Mucosa of descending colon (tissue), 3 donors: ENCODE data around the gene HDAC3. TPM values are rescaled to one million over a fixed set of nuclear protein-coding genes. Genes with fewer than 3 reads are reported as not detected.

ENCODE experiments used
- ATAC-seq: fragments of 200-7000 bp; cut with Tn5 transposase; one replicate; pipeline ENCODE4 v1.9.1; 2020; ENCODE audit warnings: mild to moderate bottlenecking, moderate library complexity
- DNase-seq, 3 donors: peaks; one replicate each; pipeline ENCODE4 v3.0.0-alpha.2; 2020
- H3K36me3 ChIP-seq: fragments of 200-600 bp; one replicate; pipeline ENCODE4 v1.8.0; 2021; ENCODE audit warnings: low read depth, mild to moderate bottlenecking
- H3K4me1 ChIP-seq: fragments of 200-600 bp; one replicate; pipeline ENCODE4 v1.8.0; 2021; ENCODE audit warnings: low read depth, mild to moderate bottlenecking
- H3K4me3 ChIP-seq: fragments of 200-600 bp; one replicate; pipeline ENCODE4 v1.8.0; 2021; ENCODE audit warnings: mild to moderate bottlenecking
- H3K9me3 ChIP-seq: fragments of 200-600 bp; one replicate; pipeline ENCODE4 v1.8.0; 2021; ENCODE audit warnings: mild to moderate bottlenecking
- intact Hi-C, 2 donors: fragments of 100-400 bp; cut with DNase I in 1 of 2; cut with micrococcal nuclease in 1 of 2; formaldehyde crosslinking; loops; one replicate each; pipeline versions ENCODE4 v1.11.0 to v1.11.1; 2022; cut with DNase I, micrococcal nuclease
- total RNA-seq, 3 donors: library from RNA; stranded (reverse); fragmentation: NEBNext Ultra II Directional in 2 of 3; extraction: Animal tissue kit (Norgen Biotek cat#: 25700) in 2 of 3; gene quantifications; one replicate each; pipeline versions ENCODE4 v1.2.1 to v1.2.4, GENCODE V29; 2021 to 2023
- TF ChIP-seq, protein P1 (sequence below): fragments of 200-600 bp; IDR thresholded peaks from one replicate; pipeline ENCODE4 v1.8.0; 2022; ENCODE audit warnings: antibody characterized with exemption, mild to moderate bottlenecking
- donor health status: DM: no; HTN: no; CAD: no; lungs with moderate emphysema.
- donor health status: DM: no; HTN: no; CAD: no.
- donor health status: DM: no; HTN: yes; CAD: no.

The HDAC3 gene
- total RNA-seq, 3 donors from 2014 or later = 45.1 to 47.0 (median 45.8) TPM

DNA sequence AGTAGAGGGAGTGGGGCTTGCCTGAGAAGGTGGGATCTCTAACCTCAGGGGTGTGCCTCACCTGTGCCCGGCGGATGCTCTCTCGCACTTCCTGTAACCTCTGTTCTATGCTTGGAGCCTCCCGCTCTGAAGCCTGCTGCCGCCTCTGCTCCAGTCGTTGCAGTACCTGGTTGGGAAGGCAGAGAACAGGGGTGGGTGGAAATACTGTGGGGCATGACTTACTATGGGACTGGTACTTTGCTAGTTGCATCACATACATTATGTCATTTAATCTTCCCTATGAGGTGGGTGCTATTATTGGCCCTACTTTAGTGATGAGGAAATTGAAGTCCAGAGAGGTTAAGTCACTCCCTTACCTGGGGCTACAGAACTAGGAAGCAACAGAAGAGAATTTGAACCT is 9.4 kb upstream of the HDAC3 start:
- TF ChIP-seq, protein P1, sequence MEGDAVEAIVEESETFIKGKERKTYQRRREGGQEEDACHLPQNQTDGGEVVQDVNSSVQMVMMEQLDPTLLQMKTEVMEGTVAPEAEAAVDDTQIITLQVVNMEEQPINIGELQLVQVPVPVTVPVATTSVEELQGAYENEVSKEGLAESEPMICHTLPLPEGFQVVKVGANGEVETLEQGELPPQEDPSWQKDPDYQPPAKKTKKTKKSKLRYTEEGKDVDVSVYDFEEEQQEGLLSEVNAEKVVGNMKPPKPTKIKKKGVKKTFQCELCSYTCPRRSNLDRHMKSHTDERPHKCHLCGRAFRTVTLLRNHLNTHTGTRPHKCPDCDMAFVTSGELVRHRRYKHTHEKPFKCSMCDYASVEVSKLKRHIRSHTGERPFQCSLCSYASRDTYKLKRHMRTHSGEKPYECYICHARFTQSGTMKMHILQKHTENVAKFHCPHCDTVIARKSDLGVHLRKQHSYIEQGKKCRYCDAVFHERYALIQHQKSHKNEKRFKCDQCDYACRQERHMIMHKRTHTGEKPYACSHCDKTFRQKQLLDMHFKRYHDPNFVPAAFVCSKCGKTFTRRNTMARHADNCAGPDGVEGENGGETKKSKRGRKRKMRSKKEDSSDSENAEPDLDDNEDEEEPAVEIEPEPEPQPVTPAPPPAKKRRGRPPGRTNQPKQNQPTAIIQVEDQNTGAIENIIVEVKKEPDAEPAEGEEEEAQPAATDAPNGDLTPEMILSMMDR = no peak
- H3K36me3 ChIP-seq = no peaks in the 10 kb centered on the region

DNA sequence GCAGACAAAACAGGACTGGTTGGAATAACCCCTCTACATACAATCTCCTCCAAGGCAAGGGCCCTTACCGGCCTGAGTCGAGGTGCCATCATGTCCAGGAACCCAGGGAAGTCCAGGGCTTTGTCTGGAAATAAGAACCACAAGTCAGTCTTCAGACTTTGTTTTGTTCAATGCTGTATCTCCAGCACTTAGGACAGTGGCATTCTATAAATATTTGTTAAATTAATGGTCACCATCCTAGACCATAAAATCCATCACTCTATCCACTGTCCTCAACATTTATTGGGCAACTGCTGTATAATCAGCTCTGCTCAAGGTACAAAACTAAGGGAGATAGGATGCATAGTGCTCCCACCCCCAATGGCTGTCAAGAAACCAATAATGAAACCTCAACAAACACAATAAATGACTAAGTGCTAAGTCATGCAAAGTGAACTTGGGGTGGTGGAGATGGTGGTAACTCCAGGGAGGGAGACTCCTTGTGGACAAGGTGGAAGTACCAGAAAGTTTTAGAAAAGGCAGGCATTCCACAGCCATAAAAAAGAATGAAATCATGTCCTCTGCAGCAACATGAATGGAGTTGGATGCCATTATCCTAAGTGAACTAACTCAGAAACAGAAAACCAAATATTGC is 5.1 kb upstream of the HDAC3 start:
- H3K4me1 ChIP-seq = peaks cover 7% of the 10 kb centered on the region
- ATAC-seq (no peak), DNase-seq (no peak)
- intact Hi-C loops = no loop called here
- H3K9me3 ChIP-seq = no peaks in the 10 kb centered on the region
- TF ChIP-seq, protein P1 = no peak
- no peaks in the 10 kb centered on the region for H3K36me3 ChIP-seq
- H3K4me3 ChIP-seq = no peak overlapping the region

More for the DNA sequence above, 9.4 kb upstream of the HDAC3 start:
- no peaks in the 10 kb centered on the region for H3K9me3 ChIP-seq
- intact Hi-C loops = no loop called here
- no peak overlapping the region for H3K4me3 ChIP-seq
- ATAC-seq (no peak), DNase-seq (no peak)
- H3K4me1 ChIP-seq = peaks cover 2% of the 10 kb centered on the region

DNA sequence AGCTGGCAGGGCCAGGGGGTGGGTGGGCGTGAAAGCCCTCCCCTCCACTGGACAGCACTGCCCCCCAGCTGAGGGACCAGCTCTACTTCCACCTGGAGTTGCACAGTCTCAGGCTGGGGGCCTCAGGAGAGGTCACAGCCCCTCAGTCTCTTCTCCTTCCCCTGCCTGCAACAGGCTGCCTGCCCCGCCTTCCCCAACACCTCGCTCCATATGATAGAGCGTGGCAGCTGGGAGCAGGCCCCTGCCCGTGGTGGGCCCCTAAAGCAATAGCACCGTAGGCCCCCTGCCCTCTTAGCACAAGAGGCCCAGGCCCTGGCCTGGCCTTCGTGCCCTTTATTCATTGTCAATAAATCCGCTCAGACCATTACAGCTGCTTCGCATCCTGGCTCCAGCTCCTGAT is 4.0 kb upstream of the HDAC3 start:
- DNase-seq (no peak), ATAC-seq (no peak)
- TF ChIP-seq, protein P1 = no peak
- no peaks in the 10 kb centered on the region for H3K36me3 ChIP-seq
- H3K9me3 ChIP-seq = no peaks in the 10 kb centered on the region
- H3K4me3 ChIP-seq = no peak overlapping the region
- peaks cover 11% of the 10 kb centered on the region for H3K4me1 ChIP-seq
- intact Hi-C loops = no loop called here

DNA sequence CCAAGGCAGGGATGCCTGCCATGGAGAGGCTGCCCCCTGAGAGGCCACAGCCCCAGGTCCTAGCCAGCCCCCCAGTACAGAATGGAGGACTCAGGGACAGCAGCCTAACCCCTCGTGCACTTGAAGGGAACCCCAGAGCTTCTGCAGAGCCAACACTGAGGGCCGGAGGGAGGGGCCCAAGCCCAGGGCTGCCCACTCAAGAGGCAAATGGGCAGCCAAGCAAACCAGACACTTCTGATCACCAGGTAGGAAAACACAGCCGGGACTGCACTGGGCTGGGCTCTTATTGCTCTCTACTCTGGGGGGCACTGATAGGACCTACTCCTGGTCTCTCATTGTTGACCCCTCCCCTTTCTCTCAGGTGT is 3.4 kb upstream of the HDAC3 start:
- no peaks in the 10 kb centered on the region for H3K9me3 ChIP-seq
- H3K36me3 ChIP-seq = no peaks in the 10 kb centered on the region
- no peak for ATAC-seq
- intact Hi-C loops = no loop called here
- no peak for DNase-seq
- peaks cover 18% of the 10 kb centered on the region for H3K4me1 ChIP-seq
- H3K4me3 ChIP-seq = no peak overlapping the region
- TF ChIP-seq, protein P1 = no peak

DNA sequence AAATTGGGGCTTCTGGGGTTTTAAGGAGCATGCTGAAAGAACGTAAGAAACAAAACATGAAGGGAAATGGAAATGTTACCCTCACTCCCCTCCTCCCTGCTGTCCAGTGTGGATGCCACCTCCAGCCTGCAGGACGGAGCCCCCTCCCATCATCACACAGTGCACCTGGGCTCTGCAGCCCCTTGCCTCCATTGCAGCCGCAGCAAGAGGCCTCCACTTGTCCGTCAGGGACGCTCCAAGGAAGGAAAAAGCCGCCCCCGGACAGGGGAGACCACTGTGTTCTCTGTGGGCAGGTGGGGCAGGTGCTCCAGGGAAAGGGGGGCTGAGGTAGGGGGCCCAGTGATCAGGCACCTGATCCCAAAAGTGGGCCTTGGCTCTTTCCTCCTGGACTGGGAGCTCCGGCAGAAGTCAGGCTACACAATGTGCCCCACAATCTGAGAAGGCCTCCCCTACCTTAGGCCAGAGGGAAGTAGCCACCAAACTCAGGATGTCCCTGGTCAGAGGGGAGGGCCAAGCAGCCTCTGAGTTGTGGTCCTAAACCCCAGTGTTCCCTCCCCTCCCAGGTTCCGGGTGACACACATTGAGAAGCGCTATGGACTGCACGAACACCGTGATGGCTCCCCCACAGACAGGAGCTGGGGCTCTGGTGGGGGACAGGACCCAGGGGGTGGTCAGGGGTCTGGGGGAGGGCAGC is 2.9 kb upstream of the HDAC3 start:
- Histone ChIP-seq H3K36me3 (no peaks in the 10 kb centered on the region), H3K4me3 (no peak overlapping the region), H3K9me3 (no peaks in the 10 kb centered on the region), H3K4me1 (peaks cover 20% of the 10 kb centered on the region)
- DNase-seq = no peak
- intact Hi-C loops = no loop called here
- TF ChIP-seq, protein P1 = no peak
- ATAC-seq = no peak
